ENCODE results near the gene PLSCR5. TPM values are rescaled to one million over a fixed set of nuclear protein-coding genes. Genes with fewer than 3 reads are reported as not detected.

The PLSCR5 gene
- polyA plus RNA-seq, 3 donors = not detected

- H3K27ac ChIP-seq (ENCODE audit: low read depth in 1 of 2, low read length in 2 of 2) = no peak overlapping the region
- WGBS (ENCODE audit: insufficient coverage) = no CpG with 5 or more reads among the region's 2 CpGs
- Mint-ChIP-seq H3K36me3 (no peaks in the 10 kb centered on the region), H3K9me3 (no peaks in the 10 kb centered on the region), H3K27me3 (ENCODE audit: low read depth in 3 of 3) (peaks cover 0 to 5% (median 0%) of the 10 kb centered on the region in 3 donors), H3K4me3 (no peak overlapping the region), H3K4me1 (peaks cover 2% of the 10 kb centered on the region), H3K27ac (no peak overlapping the region)
- no peak for TF ChIP-seq CTCF (IDR thresholded peaks at IDR 0.05)
- H3K9me3 ChIP-seq (replicated peaks in 1 of 2; ENCODE audit: control insufficient read depth in 1 of 2, insufficient read depth in 1 of 2, low read length in 2 of 2) = no peaks in the 10 kb centered on the region
- intact Hi-C loops (cut with micrococcal nuclease) = no loop called here
- H3K9ac ChIP-seq (ENCODE audit: insufficient read depth, low read length, poor library complexity, severe bottlenecking) = no peak overlapping the region
- H3K79me2 ChIP-seq (ENCODE audit: insufficient read depth, low read length) = no peaks in the 10 kb centered on the region
- no peak overlapping the region for H3K4me2 ChIP-seq (replicated peaks; ENCODE audit: extremely low read depth, low read length, poor library complexity, severe bottlenecking)
- no peaks in the 10 kb centered on the region for H4K20me1 ChIP-seq (ENCODE audit: insufficient read depth, low read length)
- no peaks in the 10 kb centered on the region for H3K36me3 ChIP-seq (replicated peaks in 1 of 2; ENCODE audit: control insufficient read depth in 1 of 2, insufficient read depth in 2 of 2, low read length in 2 of 2)
- H3K4me3 ChIP-seq (replicated peaks in 1 of 3; ENCODE audit: low read depth in 2 of 3, low read length in 3 of 3) = no peak overlapping the region
- H2AFZ ChIP-seq (ENCODE audit: insufficient read depth, low read depth, low read length, poor library complexity, severe bottlenecking) = no peak overlapping the region
- no peaks in the 10 kb centered on the region for H3K4me1 ChIP-seq (ENCODE audit: control insufficient read depth in 1 of 2, insufficient read depth in 2 of 2, low read length in 2 of 2)
- DNase-seq = no peak
- no peaks in the 10 kb centered on the region for H3K27me3 ChIP-seq (ENCODE audit: control insufficient read depth in 2 of 2, insufficient read depth in 2 of 2, low read length in 2 of 2)
Observed at GRCh38 chr3:146650691-146651442, 45.7 kb upstream of the PLSCR5 start.

- no CpG with 5 or more reads among the region's 4 CpGs for WGBS (ENCODE audit: insufficient coverage)
- H3K4me2 ChIP-seq (replicated peaks; ENCODE audit: extremely low read depth, low read length, poor library complexity, severe bottlenecking) = no peak overlapping the region
- H3K4me1 ChIP-seq (ENCODE audit: control insufficient read depth in 1 of 2, insufficient read depth in 2 of 2, low read length in 2 of 2) = no peaks in the 10 kb centered on the region
Observed at GRCh38 chr3:146646261-146646660, 41.1 kb upstream of the PLSCR5 start.

More at GRCh38 chr3:146646261-146646660, 41.1 kb upstream of the PLSCR5 start:
- H3K9ac ChIP-seq (ENCODE audit: insufficient read depth, low read length, poor library complexity, severe bottlenecking) = no peak overlapping the region
- H3K4me3 ChIP-seq (replicated peaks in 1 of 3; ENCODE audit: low read depth in 2 of 3, low read length in 3 of 3) = no peak overlapping the region
- H3K4me1 Mint-ChIP-seq = peaks cover 2% of the 10 kb centered on the region
- H2AFZ ChIP-seq (ENCODE audit: insufficient read depth, low read depth, low read length, poor library complexity, severe bottlenecking) = no peak overlapping the region
- no peaks in the 10 kb centered on the region for H3K9me3 Mint-ChIP-seq
- no peak for DNase-seq
- no peak for TF ChIP-seq CTCF (IDR thresholded peaks at IDR 0.05)
- no peaks in the 10 kb centered on the region for H3K36me3 ChIP-seq (replicated peaks in 1 of 2; ENCODE audit: control insufficient read depth in 1 of 2, insufficient read depth in 2 of 2, low read length in 2 of 2)
- intact Hi-C loops (cut with micrococcal nuclease) = no loop called here
- H3K36me3 Mint-ChIP-seq = no peaks in the 10 kb centered on the region
- no peak overlapping the region for H3K4me3 Mint-ChIP-seq
- no peak overlapping the region for H3K27ac Mint-ChIP-seq
- no peaks in the 10 kb centered on the region for H3K79me2 ChIP-seq (ENCODE audit: insufficient read depth, low read length)
- no peaks in the 10 kb centered on the region for H3K9me3 ChIP-seq (replicated peaks in 1 of 2; ENCODE audit: control insufficient read depth in 1 of 2, insufficient read depth in 1 of 2, low read length in 2 of 2)
- no peaks in the 10 kb centered on the region for H4K20me1 ChIP-seq (ENCODE audit: insufficient read depth, low read length)
- H3K27me3 ChIP-seq (ENCODE audit: control insufficient read depth in 2 of 2, insufficient read depth in 2 of 2, low read length in 2 of 2) = no peaks in the 10 kb centered on the region
- H3K27me3 Mint-ChIP-seq (ENCODE audit: low read depth in 3 of 3) = peaks cover 0 to 2% (median 1%) of the 10 kb centered on the region in 3 donors
- no peak overlapping the region for H3K27ac ChIP-seq (ENCODE audit: low read depth in 1 of 2, low read length in 2 of 2)

Data from CD14-positive monocyte (primary cell).